ENCODE measurements around the gene LYPD8. TPM values are rescaled to one million over a fixed set of nuclear protein-coding genes. Genes with fewer than 3 reads are reported as not detected.

The LYPD8 gene
- total and polyA plus RNA-seq, 2 of the 8 experiments (the other 6 are each of a cell fraction or from before 2014, with no cell fraction given), result not detected

DNA sequence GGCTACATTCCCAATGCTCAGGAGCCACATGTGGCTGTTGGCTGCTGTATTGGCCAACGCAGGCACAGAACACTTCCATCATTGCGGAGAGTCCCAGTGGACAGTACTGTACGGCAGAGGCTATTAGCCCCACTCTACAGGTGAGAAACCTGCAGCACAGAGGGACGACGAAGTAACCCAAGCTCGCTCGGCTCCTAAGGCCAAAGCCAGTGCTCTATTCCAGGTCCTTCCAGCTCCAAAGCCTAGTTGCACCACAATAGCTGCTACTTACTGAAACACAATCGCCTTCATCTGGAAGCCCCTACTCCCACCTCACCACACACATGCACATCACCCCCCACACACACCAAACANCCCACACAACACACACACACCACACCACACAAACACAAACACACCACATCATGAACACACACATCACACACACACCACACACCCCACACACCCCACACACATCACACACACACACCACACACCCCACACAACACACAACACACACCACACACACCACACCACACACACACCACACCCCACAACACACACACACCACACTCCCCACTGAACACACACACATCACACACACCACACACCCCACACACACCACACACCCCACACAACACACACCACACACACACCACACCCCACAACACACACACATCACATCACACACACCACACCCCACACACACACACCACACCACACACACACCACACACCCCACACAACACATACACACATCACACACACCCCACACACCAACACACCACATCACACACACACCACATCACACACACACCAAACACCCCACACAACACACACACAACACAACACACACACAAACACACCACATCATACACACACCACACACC, 3.2 kb downstream of the LYPD8 start:
- Histone ChIP-seq H3K56ac (replicated peaks; ENCODE audit: insufficient read length, low read depth, low read length) (peak overlapping the region; percentile 100), H3K4ac (replicated peaks; ENCODE audit: insufficient read length, low read depth, low read length) (no peak overlapping the region), H4K8ac (ENCODE audit: extremely low read depth, insufficient read depth, low read length) (no peak overlapping the region), H2AK5ac (ENCODE audit: low read depth, low read length) (no peak overlapping the region), H4K20me1 (replicated peaks in 1 of 2; ENCODE audit: control insufficient read depth in 1 of 2, insufficient read depth in 2 of 2, low read length in 2 of 2) (peaks cover 0 to 16% of the 10 kb centered on the region in 2 experiments), H2BK120ac (replicated peaks; ENCODE audit: low read depth, low read length) (no peak overlapping the region), H4K5ac (ENCODE audit: insufficient read length, low read depth, low read length) (no peak overlapping the region), H3K4me3 (ENCODE audit: extremely low read depth in 1 of 4, insufficient read depth in 2 of 4, low read depth in 3 of 4, low read length in 4 of 4) (no peak overlapping the region), H3K18ac (ENCODE audit: extremely low read depth, low read length) (no peak overlapping the region), H3K23me2 (ENCODE audit: low read depth, low read length) (peaks cover 23% of the 10 kb centered on the region; the same call in 1 of the 2 replicates), H3K27me3 (replicated peaks in 1 of 4; ENCODE audit: control insufficient read depth in 3 of 4, extremely low read depth in 1 of 4, insufficient read depth in 3 of 4, low read length in 3 of 4) (no peaks in the 10 kb centered on the region; a peak in 1 of 7 replicates), H2BK5ac (ENCODE audit: low read depth, low read length) (no peak overlapping the region), H3K9me3 (ENCODE audit: insufficient read depth in 2 of 2, low read depth in 1 of 2, low read length in 1 of 2) (peaks cover 72 to 87% of the 10 kb centered on the region in 2 experiments), H3K4me2 (ENCODE audit: insufficient read depth in 1 of 2, low read depth in 2 of 2, low read length in 2 of 2) (no peak overlapping the region), H3K14ac (ENCODE audit: insufficient read length) (no peak overlapping the region), H3K79me1 (ENCODE audit: low read depth, low read length) (no peaks in the 10 kb centered on the region), H2BK12ac (ENCODE audit: low read depth, low read length) (no peak overlapping the region), H2BK20ac (ENCODE audit: low read length) (no peak overlapping the region), H2BK15ac (ENCODE audit: low read length) (no peak overlapping the region), H3K27ac (ENCODE audit: low read depth, low read length) (no peak overlapping the region), H2AFZ (ENCODE audit: low read length) (no peak overlapping the region), H3K4me1 (replicated peaks in 1 of 4; ENCODE audit: control insufficient read depth in 3 of 4, insufficient read depth in 4 of 4, low read length in 3 of 4) (no peaks in the 10 kb centered on the region), H3K79me2 (ENCODE audit: control insufficient read depth in 1 of 2, insufficient read depth in 2 of 2, low read length in 2 of 2) (no peaks in the 10 kb centered on the region), H3K9ac (replicated peaks in 1 of 4; ENCODE audit: extremely low read depth in 1 of 4, low read depth in 3 of 4, low read length in 3 of 4) (no peak overlapping the region), H3K36me3 (ENCODE audit: control insufficient read depth in 2 of 4, insufficient read depth in 4 of 4, low read length in 3 of 4) (no peaks in the 10 kb centered on the region; a peak in 1 of 8 replicates), H3K23ac (ENCODE audit: insufficient read length) (no peak overlapping the region), H4K91ac (replicated peaks; ENCODE audit: insufficient read length, low read length) (no peak overlapping the region)
- no peak for DNase-seq (ENCODE audit: low read depth in 1 of 2, low spot score in 2 of 2)
- WGBS, 2 experiments (ENCODE audit: extremely low coverage in 1 of 2, insufficient coverage in 1 of 2, insufficient read length in 1 of 2, insufficient replicate concordance in 2 of 2, low coverage in 1 of 2, low lambda C conversion rate in 2 of 2, missing lambda C conversion rate in 1 of 2), result 92% methylated on average over 8 of the region's 8 CpGs; no CpG with 5 or more reads in 1 of the 2 experiments
- CTCF ChIA-PET (ENCODE audit: partially characterized antibody), result no interaction called here
- no peak for FAIRE-seq
- POLR2A ChIA-PET (ENCODE audit: partially characterized antibody), result no interaction called here
- TF ChIP-seq EGR1 (IDR thresholded peaks at IDR 0.05; ENCODE audit: borderline replicate concordance, low read depth, low read length), result no peak
- no peak for TF ChIP-seq CBX5 (IDR thresholded peaks at IDR 0.05; ENCODE audit: low read depth, low read length)
- TF ChIP-seq SIRT6 (IDR thresholded peaks at IDR 0.05; ENCODE audit: low read length), result no peak

All from H1 (cell line).